GM19455 (cell line): ENCODE data around the gene FHIP1A.

Experiments used
- ATAC-seq: cut with Tn5 transposase; IDR thresholded peaks from one replicate; pipeline ENCODE4 v1.9.1; 2021; ENCODE audit not compliant: unreplicated experiment

The FHIP1A gene

GRCh38 chr4:151454513-151454912 is 45.5 kb downstream of the FHIP1A start:
- no peak for ATAC-seq

GRCh38 chr4:151455212-151455611 is 46.2 kb downstream of the FHIP1A start:
- ATAC-seq, result no peak

- ATAC-seq, result no peak
These were observed 49.2 kb downstream of the FHIP1A start for GRCh38 chr4:151458148-151458547.
